HG03378 (cell line): ENCODE results near the gene DDX49.
"Not testable (repeated sequence)": the region's sequence is repeated elsewhere in the genome, so short reads cannot be mapped to it uniquely, and the experiment has no call there.

Source experiments
- ATAC-seq: cut with Tn5 transposase; IDR thresholded peaks from one replicate; pipeline ENCODE4 v1.9.1; 2021; ENCODE audit warnings: mild to moderate bottlenecking, moderate library complexity; ENCODE audit not compliant: unreplicated experiment

DDX49 gene

DNA sequence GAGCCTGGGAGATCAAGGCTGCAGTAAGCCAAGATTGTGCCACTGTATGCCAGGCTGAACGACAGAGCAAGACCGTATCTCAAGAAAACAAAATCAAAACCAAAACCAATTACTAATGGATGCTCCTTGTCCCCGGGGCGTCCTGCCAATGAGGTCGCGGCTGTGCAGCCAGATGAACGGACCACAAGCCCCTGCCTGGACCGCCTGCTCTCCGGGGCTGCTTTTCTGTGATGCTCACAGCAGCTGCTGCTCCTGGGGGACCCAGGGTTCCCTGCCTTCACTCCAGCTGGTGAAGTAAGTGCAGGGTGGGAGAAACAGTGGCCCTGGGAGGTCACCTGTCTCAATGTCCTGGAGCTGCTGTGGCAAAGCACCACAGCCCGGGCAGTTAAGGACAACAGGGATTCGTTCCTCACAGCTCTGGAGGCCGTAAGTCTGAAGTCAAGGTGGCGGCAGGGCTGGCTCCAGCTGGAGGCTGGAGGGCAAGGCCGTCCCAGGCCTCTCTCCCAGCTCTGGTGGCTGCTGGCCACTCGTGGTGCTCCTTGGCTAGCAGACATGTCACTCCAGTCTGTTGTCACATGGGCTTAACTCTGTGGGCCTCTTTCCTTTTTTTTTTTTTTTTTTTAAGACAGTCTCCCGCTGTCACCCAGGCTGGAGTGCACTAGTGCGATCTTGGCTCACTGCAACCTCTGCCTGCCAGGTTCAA, 10.4 kb upstream of the DDX49 start:
- no peak for ATAC-seq

DNA sequence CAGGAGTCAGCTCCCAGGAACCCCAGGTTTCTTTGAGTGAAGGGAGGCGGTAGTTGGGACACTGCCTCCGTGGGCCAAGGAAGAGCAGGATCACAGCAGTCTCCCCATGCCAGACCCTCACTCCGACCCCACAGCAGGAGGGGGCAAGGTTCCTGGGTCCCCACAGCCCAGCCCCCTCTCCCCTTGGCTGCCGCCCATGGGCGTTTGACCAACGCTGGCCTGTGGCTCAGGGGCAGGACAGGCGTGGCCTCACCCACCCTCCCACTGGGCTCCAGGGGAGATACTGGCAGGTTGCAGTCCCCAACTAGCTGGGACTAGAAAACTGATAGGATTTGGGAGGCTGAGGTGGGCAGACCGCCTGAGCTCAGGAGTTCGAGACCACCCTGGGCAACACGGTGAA, 9.5 kb upstream of the DDX49 start:
- no peak for ATAC-seq

DNA sequence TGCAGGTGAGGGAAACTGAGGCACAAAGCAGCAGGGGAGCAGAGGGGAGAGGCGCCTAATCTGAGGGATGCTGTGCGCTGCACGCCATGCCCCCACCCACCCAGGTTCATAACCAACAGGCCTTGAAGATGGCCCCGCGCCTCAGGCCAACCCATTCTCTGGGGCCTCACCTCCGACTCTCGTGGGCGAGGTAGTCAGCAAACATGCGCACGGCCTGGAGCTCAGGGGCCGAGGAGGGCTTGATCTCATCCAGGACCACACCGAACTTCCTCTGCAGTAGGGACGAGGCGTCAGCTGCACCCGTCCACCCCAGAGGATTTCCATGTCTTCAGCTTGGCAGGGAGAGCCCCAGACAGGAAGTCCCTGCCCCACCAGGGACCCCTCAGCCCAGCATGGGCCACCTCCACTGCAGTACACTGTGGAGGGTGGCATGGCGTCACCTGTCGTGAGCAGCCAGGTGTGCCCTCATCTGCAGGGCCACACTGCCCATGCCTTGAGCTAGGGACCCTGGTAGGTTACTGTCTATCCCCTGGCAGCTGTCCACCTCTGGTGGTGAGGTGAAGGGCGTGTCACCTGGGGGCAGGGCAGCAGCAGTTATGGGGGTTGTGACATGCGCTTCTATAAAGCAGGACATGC, 8.6 kb upstream of the DDX49 start:
- ATAC-seq: no peak

DNA sequence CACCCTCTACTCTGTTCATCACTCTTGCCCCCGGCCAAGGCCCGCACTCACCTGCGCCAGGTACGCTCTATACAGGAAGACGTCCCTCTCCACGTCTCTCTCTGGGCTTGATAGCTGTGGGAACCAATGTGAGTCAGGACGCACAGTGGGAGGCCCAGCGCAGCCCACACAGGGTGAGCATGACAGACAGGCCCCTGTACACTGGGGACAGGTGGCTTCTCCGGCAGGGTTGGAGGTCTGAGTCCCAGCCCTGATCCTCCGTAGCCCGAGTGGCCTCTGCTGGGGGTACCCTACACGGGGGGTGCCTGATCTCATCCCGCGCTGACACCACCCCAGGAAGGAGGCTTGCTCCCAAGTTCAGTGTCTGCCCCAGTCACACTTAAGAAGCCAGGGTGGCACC, 6.6 kb upstream of the DDX49 start:
- no peak for ATAC-seq

DNA sequence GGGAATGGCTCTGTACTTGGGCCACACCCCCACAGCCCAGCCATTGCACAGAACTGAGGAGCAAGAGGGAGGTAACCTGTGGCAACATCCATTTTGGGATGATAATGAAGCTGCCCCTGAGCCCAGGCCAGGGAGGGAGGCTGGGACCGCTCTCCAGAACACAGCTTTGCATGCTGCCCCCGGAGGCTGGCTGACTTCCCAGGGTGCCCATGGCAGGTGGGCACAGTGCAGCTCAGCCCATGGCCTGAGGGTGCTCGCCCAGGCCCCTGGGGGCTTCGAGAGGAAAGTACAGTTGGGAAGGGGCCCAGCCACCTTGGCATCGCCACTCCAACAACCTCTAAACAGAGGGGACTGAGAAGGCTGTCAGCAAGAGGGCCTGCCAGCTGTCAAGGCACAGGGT, 6.0 kb upstream of the DDX49 start:
- ATAC-seq: no peak

DNA sequence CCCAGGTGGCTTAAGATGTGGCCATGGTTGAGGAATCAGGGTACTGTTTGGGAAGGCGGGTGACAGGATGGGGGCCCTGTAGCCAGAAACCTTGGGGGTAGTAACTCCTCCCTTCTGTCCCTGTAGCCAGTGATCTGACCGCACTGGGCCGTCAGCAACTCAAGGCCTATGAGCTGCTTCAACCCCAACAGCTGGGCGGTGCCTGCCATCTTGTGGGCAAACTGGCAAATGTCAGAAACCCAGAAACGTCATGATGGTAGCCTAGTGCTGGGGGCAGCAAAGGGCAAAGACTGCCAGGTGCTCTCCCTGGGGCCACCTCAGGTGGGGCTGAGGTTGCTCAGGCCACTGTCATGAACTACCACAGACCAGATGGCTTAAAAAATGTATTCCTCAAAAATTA, 3.9 kb upstream of the DDX49 start:
- ATAC-seq: no peak

DNA sequence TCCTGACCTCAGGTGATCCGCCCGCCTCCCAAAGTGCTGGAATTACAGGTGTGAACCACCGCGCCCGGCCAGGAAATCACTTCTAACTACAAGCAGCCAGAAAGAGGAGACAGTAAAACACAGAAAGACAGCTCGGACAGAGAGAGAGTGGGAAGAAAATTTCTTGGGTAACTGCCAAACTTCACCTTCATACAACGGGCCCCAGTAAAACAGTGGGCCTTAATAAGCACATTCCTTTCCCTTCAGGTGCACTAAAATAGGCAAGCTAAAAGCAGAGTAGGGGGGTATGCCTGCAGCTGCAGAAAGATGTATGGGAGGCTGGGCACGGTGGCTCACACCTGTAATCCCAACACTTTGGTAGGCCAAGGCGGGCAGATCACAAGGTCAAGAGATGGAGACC, 1.9 kb upstream of the DDX49 start:
- not testable (repeated sequence) for ATAC-seq

DNA sequence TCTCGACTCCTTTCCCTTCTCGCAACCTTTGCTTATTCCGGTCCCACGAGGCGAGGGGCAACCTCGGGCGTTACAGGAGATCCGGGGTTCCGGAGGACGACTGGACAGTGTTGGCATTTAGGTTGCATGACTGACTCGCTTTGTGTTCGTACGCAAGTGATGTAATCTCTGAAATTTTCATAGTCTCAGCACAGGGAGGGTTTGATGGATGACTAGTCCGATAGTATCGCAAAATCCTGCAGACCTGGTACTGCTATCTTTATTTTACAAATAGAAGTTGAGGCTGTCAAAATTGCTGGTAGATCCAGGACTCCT, 342 bp downstream of the DDX49 start:
- no peak for ATAC-seq

DNA sequence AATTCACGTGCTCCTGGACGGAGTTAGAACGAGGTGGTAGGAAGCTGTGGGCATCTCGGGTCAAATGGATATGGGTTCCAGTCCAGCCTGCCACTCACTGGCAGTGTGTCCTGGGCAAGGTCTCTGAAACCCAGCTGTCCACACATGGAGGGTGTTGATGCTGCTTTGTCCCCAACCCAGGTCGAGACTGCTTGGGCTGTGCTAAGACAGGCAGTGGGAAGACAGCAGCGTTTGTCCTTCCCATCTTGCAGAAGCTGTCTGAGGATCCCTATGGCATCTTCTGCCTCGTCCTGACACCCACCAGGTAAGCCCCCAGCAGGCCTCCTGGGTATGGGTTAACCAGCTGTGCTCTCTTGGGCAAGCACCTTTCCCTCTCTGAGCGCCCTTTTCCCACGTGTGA, 885 bp downstream of the DDX49 start:
- no peak for ATAC-seq

DNA sequence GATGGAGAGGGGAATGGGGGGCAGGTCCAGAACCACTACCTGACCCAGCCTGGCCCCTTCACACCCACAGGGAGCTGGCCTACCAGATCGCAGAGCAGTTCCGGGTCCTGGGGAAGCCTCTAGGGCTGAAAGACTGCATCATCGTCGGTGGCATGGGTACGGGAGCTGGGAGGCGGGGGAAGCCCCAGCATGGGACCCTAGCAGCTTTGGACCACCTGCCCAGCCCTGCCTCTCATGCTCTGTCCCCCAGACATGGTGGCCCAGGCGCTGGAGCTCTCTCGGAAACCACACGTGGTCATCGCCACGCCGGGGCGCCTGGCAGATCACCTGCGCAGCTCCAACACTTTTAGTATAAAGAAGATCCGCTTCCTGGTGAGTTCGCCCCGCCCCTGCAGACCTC, 2.1 kb downstream of the DDX49 start:
- ATAC-seq: no peak

DNA sequence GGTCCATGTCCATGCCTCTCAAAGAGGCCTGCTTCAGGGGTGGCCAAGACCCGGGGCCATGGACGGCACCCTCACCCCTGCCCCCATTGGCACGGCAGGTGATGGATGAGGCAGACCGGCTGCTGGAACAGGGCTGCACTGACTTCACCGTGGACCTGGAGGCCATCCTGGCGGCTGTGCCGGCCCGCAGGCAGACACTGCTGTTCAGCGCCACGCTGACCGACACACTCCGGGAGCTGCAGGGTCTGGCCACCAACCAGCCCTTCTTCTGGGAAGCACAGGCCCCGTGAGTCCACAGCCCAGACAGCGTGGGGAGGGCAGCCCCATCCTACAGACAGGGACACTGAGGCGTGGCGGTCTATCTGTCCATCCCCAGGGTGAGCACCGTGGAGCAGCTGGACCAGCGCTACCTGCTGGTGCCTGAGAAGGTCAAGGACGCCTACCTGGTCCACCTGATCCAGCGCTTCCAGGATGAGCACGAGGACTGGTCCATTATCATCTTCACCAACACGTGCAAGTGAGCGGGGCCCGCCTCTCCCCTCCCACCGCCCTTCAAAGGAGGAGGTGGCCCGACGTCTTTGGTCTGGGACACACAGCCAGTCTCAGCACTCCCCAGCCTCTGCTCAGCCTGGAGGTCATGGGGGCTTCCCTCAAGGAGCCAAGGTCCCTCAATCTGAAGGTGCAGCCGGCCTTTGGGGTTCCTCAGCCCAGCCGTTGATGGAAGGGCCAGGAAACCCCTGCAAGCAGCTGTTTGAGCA, 2.9 kb downstream of the DDX49 start:
- no peak for ATAC-seq

DNA sequence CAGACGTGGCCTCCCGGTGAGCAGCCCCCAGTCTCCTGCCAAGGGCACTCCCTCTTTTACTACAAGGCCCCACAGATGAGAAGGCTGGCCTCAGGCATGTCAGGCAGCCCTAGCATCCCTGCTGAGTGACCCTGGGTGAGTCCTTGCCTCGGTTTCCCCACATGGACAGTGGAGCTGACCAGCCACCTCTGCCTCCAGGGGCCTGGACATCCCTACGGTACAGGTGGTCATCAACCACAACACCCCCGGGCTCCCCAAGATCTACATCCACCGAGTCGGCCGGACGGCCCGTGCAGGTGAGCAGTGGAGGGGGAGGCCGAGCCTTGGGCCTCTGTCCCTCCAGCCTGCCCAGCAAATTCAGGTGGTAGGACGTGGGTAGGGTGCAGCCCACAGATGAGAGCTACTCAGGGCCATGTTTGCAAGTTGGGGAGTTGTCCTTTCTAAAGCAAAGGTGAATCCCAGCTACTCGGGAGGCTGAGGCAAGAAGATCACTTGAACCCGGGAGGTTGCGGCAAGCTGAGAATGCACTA, 5.2 kb downstream of the DDX49 start:
- no peak for ATAC-seq

DNA sequence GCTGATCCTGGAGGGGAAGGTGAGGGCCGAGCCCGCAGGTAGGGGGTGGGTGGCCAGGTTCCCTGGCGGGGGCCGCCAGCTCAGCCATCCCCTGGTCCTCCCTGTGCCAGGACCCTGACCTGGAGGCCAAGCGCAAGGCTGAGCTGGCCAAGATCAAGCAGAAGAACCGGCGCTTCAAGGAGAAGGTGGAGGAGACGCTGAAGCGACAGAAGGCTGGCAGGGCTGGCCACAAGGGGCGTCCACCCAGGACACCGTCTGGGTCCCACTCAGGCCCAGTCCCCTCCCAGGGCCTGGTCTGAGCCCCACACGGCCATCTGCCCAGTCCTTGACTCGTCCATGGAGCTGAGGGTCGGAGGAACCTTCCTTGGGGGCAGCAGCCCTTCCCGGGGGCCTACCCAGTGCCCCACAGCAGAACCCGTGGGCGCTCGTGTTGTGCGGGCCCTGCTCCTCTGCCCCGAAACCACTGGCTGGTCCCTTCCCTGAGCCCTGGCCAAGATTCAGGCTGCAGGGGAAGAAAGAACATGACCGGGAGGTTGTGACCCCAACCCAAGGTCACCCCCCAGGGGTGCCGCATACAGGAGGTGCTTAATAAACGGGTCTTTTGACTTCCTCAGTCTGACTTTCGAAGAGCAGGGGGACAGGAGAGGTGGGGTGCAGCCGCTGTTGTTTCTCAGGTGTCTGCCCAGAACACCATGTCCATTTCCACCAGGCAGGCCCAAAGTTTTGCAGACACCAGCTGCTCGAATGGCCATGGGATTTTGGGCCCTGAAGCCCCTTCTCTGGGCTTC, 8.7 kb downstream of the DDX49 start:
- ATAC-seq: no peak

DNA sequence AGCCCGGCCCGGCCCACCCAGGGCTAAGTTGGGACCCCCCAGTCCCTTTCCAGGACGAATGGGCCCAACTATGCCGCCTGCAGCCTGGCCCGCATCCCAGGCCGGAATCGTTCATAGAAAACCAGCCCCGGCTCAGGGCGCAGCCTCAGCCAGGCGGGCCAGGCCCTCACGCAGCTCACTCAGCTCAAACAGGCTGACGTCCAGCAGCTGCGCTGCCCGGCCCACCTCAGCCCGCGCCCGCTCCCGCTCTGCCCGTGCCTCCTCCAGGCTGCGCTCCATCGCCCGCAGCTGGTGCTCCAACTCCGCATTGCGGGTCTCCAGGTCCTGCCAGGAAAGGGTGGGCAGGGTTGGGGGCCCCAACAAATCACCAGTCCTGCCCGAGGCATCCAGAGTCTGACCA, 9.8 kb downstream of the DDX49 start:
- no peak for ATAC-seq

DNA sequence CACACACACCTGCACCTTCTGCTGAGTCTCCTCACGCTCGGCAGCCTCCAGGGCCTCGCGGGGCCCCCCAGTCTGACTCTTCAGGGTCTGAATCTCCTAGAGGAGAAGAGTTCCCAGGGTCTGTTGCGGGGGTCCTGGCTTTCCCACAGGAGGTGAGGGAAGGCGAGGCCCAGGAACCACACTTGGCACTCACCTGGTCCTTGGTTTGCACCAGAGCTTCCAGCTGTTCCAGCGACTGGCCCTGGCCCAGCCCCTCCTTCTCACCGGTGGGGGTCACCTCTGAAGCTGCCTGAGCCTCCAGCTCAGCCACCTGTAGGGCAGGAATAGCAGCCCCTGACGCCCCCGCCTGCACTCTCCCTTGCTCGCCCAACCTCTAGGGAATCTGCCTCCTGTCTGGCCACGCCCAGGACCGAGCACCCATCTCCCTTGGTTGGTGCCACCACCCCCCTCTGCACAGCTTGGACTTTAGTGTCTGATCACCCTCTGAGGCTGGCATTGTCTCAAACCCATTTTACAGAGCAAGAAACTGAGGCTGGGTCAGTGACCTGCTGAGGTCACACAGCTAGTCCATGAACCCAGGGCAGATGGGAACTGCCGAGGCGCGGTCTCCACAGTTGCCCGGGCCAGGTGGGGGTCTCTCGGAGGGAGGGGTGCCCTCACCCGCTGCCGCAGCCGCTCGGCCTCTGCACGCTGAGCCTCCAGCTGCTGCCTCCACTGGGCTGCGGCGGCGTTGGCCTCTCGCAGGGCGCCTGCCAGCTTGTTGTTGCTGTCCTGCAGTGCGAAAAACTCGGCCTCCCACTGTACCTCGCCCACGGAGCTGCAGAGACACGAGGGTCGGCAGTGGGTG, 12.0 kb downstream of the DDX49 start:
- no peak for ATAC-seq

DNA sequence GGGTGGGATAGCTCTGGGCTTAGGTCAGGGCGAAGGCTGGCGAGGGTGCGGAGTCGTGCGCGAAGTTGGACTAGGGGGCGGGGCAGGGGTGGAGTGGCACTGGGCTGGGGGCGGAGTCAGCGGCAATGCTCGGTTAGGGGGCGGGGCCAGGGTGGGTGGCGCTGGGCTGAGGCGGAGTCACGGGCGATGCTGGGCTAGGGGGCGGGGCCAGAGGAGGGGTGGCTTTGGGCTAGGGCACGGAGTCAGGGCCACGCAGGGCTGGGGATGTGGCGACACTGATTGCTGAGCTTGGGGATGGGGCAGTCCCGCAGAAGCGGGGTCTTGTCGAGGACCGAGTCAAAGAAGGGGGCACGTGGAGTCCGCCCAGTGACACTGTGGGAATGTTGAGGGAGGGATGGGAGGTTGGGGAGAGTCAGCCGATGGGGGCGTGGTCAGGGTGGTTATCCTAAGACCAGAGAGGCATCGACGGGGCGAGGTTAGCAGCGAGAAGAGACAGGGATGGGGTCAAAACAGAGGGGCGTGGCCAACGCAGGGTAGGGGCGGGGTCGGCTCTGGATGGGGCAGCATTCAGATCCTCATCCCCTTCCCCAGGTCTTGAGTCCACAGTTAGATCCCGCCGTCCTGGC, 12.8 kb downstream of the DDX49 start:
- ATAC-seq: no peak

DNA sequence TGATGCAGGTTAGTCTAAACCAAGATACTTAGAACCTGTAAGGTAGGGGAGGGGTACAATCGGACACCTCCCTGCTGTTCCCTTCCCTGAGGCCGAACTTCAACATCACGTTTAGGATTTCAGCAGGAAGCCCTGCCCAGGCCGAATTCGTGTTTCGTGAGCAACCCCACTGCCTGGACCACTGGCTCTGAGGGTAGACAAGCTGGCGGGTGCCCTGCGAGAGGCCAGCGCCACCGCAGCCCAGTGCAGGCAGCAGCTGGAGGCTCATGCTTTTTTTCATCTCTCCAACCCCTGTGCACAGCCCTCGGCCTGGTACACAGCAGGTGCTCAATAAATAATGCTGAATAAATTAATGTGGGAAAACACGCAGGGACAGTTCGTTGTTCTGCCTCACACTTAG, 13.8 kb downstream of the DDX49 start:
- no peak for ATAC-seq

DNA sequence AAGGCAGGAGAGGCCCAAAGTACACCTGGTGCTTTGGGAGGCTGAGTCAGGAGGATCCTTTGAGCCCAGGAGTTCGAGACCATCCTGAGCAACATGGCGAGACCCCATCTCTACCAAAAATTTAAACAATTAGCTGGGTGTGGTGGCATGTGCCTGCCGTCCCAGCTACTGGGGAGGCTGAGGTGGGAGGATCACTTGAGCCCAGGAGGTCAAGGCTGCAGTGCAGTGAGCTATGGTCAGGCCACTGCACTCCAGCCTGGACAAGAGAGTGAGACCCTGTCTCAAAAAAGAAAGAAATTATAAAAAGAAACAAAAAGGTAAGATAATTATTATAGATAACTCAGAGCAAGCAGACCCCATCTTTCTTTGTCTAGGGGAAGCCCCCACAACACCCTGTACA, 19.6 kb downstream of the DDX49 start:
- no peak for ATAC-seq

DNA sequence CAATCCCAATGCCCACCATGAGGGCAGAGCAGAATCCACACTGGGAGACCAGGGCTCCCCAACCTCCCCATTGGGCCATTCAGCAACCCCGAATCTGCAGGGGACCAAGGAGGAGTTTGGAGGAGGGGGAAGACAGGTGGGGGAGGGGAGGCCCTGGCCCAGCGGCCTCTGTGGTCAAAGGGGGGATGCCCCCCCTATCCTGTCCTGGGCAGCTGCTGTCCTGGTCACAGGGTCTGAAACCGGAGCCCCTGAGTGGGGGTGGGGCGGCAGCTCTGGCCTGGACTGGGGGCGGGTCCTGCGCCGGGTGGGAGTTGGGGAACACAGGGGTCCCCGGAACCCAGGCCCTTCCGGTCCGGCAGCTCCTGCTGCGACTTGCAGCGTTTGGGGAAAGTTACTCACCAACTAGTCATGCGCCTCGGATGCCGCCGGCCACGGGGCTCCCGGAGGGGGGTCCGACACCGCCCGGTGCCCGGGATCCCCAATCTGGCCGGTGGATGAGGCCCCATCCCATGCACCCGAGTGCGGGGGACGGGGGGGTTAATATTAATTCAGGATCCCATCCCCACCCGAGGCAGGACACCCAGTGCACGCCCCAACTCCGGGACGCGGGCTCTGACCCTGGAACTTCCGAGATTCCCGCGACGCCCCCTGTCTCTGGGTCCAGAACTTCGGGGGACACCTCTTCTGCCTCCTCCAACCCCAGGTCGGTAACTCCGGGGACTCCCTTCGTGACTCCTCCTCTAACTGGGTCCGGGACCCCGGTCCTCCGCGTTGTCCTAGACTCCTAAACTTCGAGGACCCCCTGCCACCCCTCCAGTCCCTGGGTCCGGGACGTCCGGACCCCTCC, 20.6 kb downstream of the DDX49 start:
- ATAC-seq: no peak
